Nephron progenitor cell (in vitro differentiated cells): ENCODE data around the gene EMX1.

ENCODE experiments used
- DNase-seq: peaks from one replicate; pipeline ENCODE4 v3.0.0; 2021
- H3K27ac Mint-ChIP-seq: 2 replicates; pipeline ENCODE4 v1.8.0; 2021; ENCODE audit warnings: mild to moderate bottlenecking, moderate library complexity, mixed read lengths
- H3K27me3 Mint-ChIP-seq: 2 replicates; pipeline ENCODE4 v1.8.0; 2021; ENCODE audit warnings: mild to moderate bottlenecking, low read depth, mixed read lengths; ENCODE audit not compliant: poor library complexity
- H3K36me3 Mint-ChIP-seq: 2 replicates; pipeline ENCODE4 v1.8.0; 2021; ENCODE audit warnings: low read depth, mixed read lengths
- H3K4me1 Mint-ChIP-seq: 2 replicates; pipeline ENCODE4 v1.8.0; 2021; ENCODE audit warnings: mixed read lengths
- H3K4me3 Mint-ChIP-seq: 2 replicates; pipeline ENCODE4 v1.8.0; 2021; ENCODE audit warnings: mild to moderate bottlenecking, moderate library complexity, mixed read lengths
- H3K9me3 Mint-ChIP-seq: 2 replicates; pipeline ENCODE4 v1.8.0; 2021; ENCODE audit warnings: mild to moderate bottlenecking, moderate library complexity, mixed read lengths
- CTCF ChIP-seq: fragments of 200-600 bp; sonication (generic); IDR thresholded peaks from 2 replicates; pipeline ENCODE4 v1.5.0; 2021; ENCODE audit warnings: antibody characterized with exemption

The EMX1 gene

DNA sequence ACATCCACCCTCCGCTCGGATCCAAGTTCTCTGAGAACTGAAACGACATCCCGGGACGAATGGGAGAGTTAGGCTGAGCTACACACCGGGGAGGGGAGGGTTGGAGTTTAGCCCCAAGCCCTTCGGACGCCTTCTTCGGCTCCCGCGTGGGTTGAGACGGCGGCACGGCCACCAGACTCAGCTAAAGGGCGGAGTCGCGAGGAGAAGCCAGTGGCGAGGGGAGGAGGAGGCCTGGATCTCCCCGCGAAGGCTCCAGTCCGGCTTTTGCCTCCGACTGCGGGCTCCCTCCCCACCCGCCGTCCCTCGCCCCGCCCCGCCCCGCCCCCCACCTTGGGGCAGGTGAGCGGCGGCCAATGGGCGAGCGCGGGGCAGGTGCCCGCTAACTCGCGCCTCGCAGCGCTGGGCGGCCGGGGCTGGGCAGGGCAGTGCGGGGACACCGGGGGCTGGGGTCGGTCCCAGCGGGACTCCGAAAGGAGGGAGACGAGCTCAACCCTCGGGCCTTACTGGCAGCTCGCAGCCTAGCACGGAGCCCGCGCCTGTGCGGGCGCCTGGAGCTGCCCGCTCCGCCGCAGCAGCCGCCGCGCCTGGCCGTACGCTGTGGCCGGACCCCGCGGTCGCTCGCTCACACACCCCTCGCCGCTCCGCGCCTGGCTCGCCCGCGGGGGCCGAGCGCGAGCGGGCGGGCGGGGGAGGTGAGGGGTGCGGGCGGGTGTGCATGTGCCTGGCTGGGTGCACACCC, at the start of gene EMX1:
Gene EMX1 (plus strand): TSS at position 382 of the 739 bp plus-strand sequence. CDS start 334 bp downstream, at position 716.
- H3K36me3 Mint-ChIP-seq, result no peaks in the 10 kb centered on the region
- H3K27ac Mint-ChIP-seq, result no peak within 1 kb of the TSS
- peak; percentile 64 for DNase-seq

DNA sequence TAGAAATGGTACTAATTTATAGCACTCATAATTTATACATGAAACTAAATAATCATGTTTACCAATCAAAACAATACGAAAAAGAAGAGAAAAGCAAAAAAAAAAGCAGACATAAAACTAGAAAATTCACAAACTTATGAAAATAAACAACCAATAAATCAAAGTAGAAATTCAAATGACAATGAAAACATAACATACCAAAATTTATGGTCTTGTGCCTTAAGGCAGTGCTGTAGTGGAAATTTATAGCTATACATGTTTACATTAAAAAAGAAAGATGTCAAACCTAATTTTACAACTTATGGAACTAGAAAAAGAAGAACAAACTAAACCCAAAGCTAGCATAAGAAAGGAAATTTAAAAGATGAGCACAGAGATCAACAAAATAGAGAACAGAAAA, 46.3 kb upstream of the EMX1 start:
- Mint-ChIP-seq H3K36me3 (no peaks in the 10 kb centered on the region), H3K4me3 (no peak overlapping the region), H3K27ac (no peak overlapping the region), H3K27me3 (peaks cover 57% of the 10 kb centered on the region), H3K9me3 (peaks cover 22% of the 10 kb centered on the region), H3K4me1 (no peaks in the 10 kb centered on the region)
- DNase-seq, result no peak
- TF ChIP-seq CTCF, result no peak

More for the DNA sequence above, at the start of gene EMX1:
- peaks cover 50% of the 10 kb centered on the region for H3K27me3 Mint-ChIP-seq
- TF ChIP-seq CTCF, result no peak
- H3K4me1 Mint-ChIP-seq, result peaks cover 17% of the 10 kb centered on the region
- peak within 1 kb of the TSS; percentile 67 for H3K4me3 Mint-ChIP-seq
- H3K9me3 Mint-ChIP-seq, result peaks cover 4% of the 10 kb centered on the region

DNA sequence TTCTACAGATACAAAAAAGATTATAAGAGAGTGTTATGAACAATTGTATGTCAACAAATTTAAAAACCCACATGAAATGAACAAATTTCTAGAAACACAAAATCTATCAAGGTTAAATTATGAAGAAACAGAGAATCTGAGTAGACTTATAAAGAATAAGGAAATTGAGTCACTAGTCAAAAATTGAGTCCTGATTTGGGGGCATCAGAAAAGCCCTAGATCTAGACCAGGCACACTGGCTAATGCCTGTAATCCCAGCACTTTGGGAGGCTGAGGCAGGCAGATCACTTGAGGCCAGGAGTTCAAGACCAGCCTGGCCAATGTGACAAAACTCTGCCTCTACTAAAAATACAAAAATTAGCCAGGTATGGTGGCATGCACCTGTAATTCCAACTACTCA, 45.4 kb upstream of the EMX1 start:
- no peak for TF ChIP-seq CTCF

GRCh38 chr2:72883356-72883962, 33.9 kb upstream of the EMX1 start:
- DNase-seq, result peak; percentile 89
- Mint-ChIP-seq H3K9me3 (no peaks in the 10 kb centered on the region), H3K4me1 (peaks cover 6% of the 10 kb centered on the region), H3K27ac (no peak overlapping the region), H3K4me3 (no peak overlapping the region), H3K27me3 (peaks cover 69% of the 10 kb centered on the region), H3K36me3 (no peaks in the 10 kb centered on the region)
- TF ChIP-seq CTCF, result no peak

More for the DNA sequence above, 45.4 kb upstream of the EMX1 start:
- H3K9me3 Mint-ChIP-seq, result peaks cover 22% of the 10 kb centered on the region
- no peaks in the 10 kb centered on the region for H3K4me1 Mint-ChIP-seq
- no peak overlapping the region for H3K4me3 Mint-ChIP-seq
- H3K27ac Mint-ChIP-seq, result no peak overlapping the region
- no peak for DNase-seq
- no peaks in the 10 kb centered on the region for H3K36me3 Mint-ChIP-seq
- peaks cover 52% of the 10 kb centered on the region for H3K27me3 Mint-ChIP-seq

- H3K9me3 Mint-ChIP-seq, result no peaks in the 10 kb centered on the region
- peak overlapping the region; percentile 82 for H3K4me3 Mint-ChIP-seq
- H3K36me3 Mint-ChIP-seq, result no peaks in the 10 kb centered on the region
- H3K4me1 Mint-ChIP-seq, result peaks cover 6% of the 10 kb centered on the region
- H3K27ac Mint-ChIP-seq, result no peak overlapping the region
- TF ChIP-seq CTCF, result no peak
- H3K27me3 Mint-ChIP-seq, result peaks cover 84% of the 10 kb centered on the region
- no peak for DNase-seq
Observed at GRCh38 chr2:72886505-72887031, 30.8 kb upstream of the EMX1 start.
